HepG2 (cell line): ENCODE results near the gene PKDREJ. TPM values are rescaled to one million over a fixed set of nuclear protein-coding genes. Genes with fewer than 3 reads are reported as not detected.

Source experiments
- ARNT ChIP-seq: fragments of 450-650 bp; IDR thresholded peaks from 2 replicates; pipeline ENCODE4 v1.6.1; 2017
- ATF1 ChIP-seq: IDR thresholded peaks from 2 replicates; pipeline ENCODE4 v1.6.1; 2016; ENCODE audit warnings: mild to moderate bottlenecking, control low read depth
- ATM ChIP-seq: fragments of 450-650 bp; IDR thresholded peaks from 2 replicates; pipeline ENCODE4 v1.7.1; 2017; ENCODE audit warnings: mild to moderate bottlenecking, borderline replicate concordance
- GATA4 ChIP-seq: sonication (generic); IDR thresholded peaks from 2 replicates; pipeline ENCODE4 v1.6.1; 2016; ENCODE audit warnings: antibody characterized with exemption, low read depth, borderline replicate concordance
- HDAC6 ChIP-seq: fragments of 200-600 bp; sonication (generic); IDR thresholded peaks from 2 replicates; pipeline ENCODE4 v1.7.0; 2017; ENCODE audit warnings: mild to moderate bottlenecking, antibody characterized with exemption, low read length, low read depth
- HHEX ChIP-seq: IDR thresholded peaks from 2 replicates; pipeline ENCODE4 v1.6.1; 2016; ENCODE audit warnings: control low read depth
- KLF9 ChIP-seq: IDR thresholded peaks from 2 replicates; pipeline ENCODE4 v1.6.1; 2016; ENCODE audit warnings: low read depth
- KMT2B ChIP-seq: IDR thresholded peaks from 2 replicates; pipeline ENCODE4 v1.6.1; 2016; ENCODE audit warnings: missing genetic modification reagents, missing compliant biosample characterization
- MBD4 ChIP-seq: IDR thresholded peaks from 2 replicates; pipeline ENCODE4 v1.6.1; 2012; ENCODE audit warnings: low read length, inconsistent platforms, borderline replicate concordance
- PTBP1 ChIP-seq: fragments of 200-400 bp; formaldehyde crosslinking; IDR thresholded peaks from 2 replicates; pipeline ENCODE4 v1.6.1; 2018; ENCODE audit warnings: low read length, low read depth; ENCODE audit not compliant: poor library complexity, severe bottlenecking
- SMC3 ChIP-seq: IDR thresholded peaks from 2 replicates; pipeline ENCODE4 v1.6.1; 2011; ENCODE audit warnings: low read length, improper control_type of control experiment
- TAF1 ChIP-seq: sonication (generic); formaldehyde crosslinking; IDR thresholded peaks from 2 replicates; pipeline ENCODE4 v1.4.0; 2020; ENCODE audit warnings: missing genetic modification reagents
- ZFP62 ChIP-seq: sonication (generic); formaldehyde crosslinking; IDR thresholded peaks from 2 replicates; pipeline ENCODE4 v1.4.0; 2020; ENCODE audit warnings: missing genetic modification reagents
- ZNF205 ChIP-seq: IDR thresholded peaks from 2 replicates; pipeline ENCODE4 v1.6.1; 2018; ENCODE audit warnings: missing biosample characterization, missing genetic modification reagents
- polyA plus RNA-seq, 8 experiments: library from polyadenylated mRNA; depleted of rRNA in 3 of 8; stranded (reverse) in 7 of 8; unstranded in 1 of 8; fragments of >200 nt; fragmentation: Illumina TruSeq in 4 of 8; extraction: Trizol in 4 of 8; gene quantifications; 2 replicates each; pipeline versions ENCODE4 v1.2.1 to v1.2.3, GENCODE V29; 2011 to 2016; ENCODE audit warnings: low read depth in 4 of 8, missing spikeins in 1 of 8, mixed read lengths in 1 of 8; ENCODE audit not compliant: insufficient read depth in 1 of 8
- total RNA-seq, 5 experiments: library from RNA; depleted of rRNA; stranded (reverse); fragments of >200 nt; fragmentation: Illumina TruSeq; extraction: Trizol; gene quantifications; 2 replicates each; pipeline ENCODE4 v1.2.3, GENCODE V29; 2016; ENCODE audit warnings: low read depth in 1 of 5
- TF ChIP-seq, protein P1 (sequence below): sonication (generic); formaldehyde crosslinking; IDR thresholded peaks from 2 replicates; pipeline ENCODE4 v1.4.0; 2020; ENCODE audit warnings: missing genetic modification reagents
- TF ChIP-seq, protein P2 (sequence below): sonication (generic); formaldehyde crosslinking; IDR thresholded peaks from 2 replicates; pipeline ENCODE4 v1.8.1; 2023; ENCODE audit warnings: mild to moderate bottlenecking, missing genetic modification reagents, borderline replicate concordance
- TF ChIP-seq, protein P3 (sequence below): sonication (generic); formaldehyde crosslinking; IDR thresholded peaks from 2 replicates; pipeline ENCODE4 v1.4.0; 2020; ENCODE audit warnings: mild to moderate bottlenecking, missing genetic modification reagents
- TF ChIP-seq, protein P4 (sequence below): sonication (generic); formaldehyde crosslinking; IDR thresholded peaks from 2 replicates; pipeline ENCODE4 v1.4.0; 2020; ENCODE audit warnings: missing genetic modification reagents
- TF ChIP-seq, protein P5 (sequence below): sonication (generic); formaldehyde crosslinking; IDR thresholded peaks from 2 replicates; pipeline ENCODE4 v1.5.1; 2020; ENCODE audit warnings: mild to moderate bottlenecking, moderate library complexity, missing genetic modification reagents

PKDREJ gene
- total and polyA plus RNA-seq, 2 of the 13 experiments (the other 11 are each of a cell fraction or from before 2014, with no cell fraction given) = not detected

DNA sequence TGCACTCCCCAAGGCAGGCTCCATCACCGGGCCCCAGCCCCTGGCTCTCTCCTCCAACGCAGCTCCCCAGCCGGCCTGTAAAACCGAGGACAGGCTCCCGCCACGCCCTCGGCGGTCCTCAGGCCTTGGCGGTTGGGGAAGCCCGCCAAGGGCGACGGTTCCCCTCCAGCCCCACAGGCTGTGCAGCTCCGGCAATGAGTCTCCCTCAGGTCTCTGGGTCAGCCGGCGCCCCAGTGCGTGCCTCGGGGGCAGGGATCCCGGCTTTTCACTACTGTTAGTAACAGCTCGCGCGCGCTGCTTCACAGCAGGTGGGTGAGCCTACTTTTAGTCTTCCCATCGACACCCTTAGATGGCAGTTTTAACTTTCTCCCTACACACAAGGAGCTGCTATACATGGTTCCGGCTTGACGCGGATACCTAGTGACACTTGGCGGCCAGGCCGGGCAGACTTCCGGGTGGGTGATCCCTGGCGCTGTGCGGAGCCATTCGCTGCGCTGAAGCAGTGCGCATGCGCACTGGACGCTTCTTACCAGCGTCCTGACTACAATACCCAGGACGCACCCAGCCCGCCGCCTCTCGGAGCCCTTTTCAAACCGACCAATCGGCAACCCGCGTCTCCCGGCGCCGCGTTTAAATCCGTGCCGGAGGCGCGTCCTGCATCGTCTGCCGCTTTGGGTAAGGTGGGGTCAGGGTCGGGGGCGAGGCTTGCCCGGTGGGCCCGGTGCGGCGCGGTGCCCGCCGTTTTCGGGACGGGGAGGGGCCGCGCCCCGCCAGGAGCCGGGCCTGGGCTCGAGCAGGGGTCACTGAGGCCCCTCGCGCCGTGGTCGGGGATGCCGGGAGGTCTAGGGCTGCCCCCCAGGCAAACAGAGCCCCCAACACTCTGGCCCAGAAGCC lies 33.4 kb upstream of the PKDREJ start, which contains the start of gene GTSE1 (continued):
- TF ChIP-seq KLF9 (CRISPR knock-in tag) = no peak
- peak; percentile 49; the same call in 1 of the 2 replicates for TF ChIP-seq ZNF205 (CRISPR knock-in tag)
- TF ChIP-seq, protein P1, sequence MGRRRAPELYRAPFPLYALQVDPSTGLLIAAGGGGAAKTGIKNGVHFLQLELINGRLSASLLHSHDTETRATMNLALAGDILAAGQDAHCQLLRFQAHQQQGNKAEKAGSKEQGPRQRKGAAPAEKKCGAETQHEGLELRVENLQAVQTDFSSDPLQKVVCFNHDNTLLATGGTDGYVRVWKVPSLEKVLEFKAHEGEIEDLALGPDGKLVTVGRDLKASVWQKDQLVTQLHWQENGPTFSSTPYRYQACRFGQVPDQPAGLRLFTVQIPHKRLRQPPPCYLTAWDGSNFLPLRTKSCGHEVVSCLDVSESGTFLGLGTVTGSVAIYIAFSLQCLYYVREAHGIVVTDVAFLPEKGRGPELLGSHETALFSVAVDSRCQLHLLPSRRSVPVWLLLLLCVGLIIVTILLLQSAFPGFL (CRISPR knock-in tag) = no peak
- TF ChIP-seq, protein P2, sequence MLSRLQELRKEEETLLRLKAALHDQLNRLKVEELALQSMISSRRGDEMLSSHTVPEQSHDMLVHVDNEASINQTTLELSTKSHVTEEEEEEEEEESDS = peak; percentile 96; the same call in 1 of the 2 replicates
- no peak for TF ChIP-seq HDAC6
- peak; percentile 66 for TF ChIP-seq TAF1 (CRISPR knock-in tag)
- no peak; the same call in none of the 2 replicates for TF ChIP-seq KMT2B (CRISPR knock-in tag)
- no peak for TF ChIP-seq ZFP62
- TF ChIP-seq ATF1 (CRISPR knock-in tag) = no peak
- TF ChIP-seq SMC3 = no peak
- no peak for TF ChIP-seq PTBP1
- no peak for TF ChIP-seq HHEX (CRISPR knock-in tag)
- TF ChIP-seq MBD4 = no peak
- TF ChIP-seq ARNT = no peak
- TF ChIP-seq GATA4 = no peak
- TF ChIP-seq, protein P3, sequence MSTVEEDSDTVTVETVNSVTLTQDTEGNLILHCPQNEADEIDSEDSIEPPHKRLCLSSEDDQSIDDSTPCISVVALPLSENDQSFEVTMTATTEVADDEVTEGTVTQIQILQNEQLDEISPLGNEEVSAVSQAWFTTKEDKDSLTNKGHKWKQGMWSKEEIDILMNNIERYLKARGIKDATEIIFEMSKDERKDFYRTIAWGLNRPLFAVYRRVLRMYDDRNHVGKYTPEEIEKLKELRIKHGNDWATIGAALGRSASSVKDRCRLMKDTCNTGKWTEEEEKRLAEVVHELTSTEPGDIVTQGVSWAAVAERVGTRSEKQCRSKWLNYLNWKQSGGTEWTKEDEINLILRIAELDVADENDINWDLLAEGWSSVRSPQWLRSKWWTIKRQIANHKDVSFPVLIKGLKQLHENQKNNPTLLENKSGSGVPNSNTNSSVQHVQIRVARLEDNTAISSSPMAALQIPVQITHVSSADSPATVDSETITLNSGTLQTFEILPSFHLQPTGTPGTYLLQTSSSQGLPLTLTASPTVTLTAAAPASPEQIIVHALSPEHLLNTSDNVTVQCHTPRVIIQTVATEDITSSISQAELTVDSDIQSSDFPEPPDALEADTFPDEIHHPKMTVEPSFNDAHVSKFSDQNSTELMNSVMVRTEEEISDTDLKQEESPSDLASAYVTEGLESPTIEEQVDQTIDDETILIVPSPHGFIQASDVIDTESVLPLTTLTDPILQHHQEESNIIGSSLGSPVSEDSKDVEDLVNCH (CRISPR knock-in tag) = 0 out of 2 replicates have a peak, but pooled peaks have one; percentile 16
- TF ChIP-seq, protein P4, sequence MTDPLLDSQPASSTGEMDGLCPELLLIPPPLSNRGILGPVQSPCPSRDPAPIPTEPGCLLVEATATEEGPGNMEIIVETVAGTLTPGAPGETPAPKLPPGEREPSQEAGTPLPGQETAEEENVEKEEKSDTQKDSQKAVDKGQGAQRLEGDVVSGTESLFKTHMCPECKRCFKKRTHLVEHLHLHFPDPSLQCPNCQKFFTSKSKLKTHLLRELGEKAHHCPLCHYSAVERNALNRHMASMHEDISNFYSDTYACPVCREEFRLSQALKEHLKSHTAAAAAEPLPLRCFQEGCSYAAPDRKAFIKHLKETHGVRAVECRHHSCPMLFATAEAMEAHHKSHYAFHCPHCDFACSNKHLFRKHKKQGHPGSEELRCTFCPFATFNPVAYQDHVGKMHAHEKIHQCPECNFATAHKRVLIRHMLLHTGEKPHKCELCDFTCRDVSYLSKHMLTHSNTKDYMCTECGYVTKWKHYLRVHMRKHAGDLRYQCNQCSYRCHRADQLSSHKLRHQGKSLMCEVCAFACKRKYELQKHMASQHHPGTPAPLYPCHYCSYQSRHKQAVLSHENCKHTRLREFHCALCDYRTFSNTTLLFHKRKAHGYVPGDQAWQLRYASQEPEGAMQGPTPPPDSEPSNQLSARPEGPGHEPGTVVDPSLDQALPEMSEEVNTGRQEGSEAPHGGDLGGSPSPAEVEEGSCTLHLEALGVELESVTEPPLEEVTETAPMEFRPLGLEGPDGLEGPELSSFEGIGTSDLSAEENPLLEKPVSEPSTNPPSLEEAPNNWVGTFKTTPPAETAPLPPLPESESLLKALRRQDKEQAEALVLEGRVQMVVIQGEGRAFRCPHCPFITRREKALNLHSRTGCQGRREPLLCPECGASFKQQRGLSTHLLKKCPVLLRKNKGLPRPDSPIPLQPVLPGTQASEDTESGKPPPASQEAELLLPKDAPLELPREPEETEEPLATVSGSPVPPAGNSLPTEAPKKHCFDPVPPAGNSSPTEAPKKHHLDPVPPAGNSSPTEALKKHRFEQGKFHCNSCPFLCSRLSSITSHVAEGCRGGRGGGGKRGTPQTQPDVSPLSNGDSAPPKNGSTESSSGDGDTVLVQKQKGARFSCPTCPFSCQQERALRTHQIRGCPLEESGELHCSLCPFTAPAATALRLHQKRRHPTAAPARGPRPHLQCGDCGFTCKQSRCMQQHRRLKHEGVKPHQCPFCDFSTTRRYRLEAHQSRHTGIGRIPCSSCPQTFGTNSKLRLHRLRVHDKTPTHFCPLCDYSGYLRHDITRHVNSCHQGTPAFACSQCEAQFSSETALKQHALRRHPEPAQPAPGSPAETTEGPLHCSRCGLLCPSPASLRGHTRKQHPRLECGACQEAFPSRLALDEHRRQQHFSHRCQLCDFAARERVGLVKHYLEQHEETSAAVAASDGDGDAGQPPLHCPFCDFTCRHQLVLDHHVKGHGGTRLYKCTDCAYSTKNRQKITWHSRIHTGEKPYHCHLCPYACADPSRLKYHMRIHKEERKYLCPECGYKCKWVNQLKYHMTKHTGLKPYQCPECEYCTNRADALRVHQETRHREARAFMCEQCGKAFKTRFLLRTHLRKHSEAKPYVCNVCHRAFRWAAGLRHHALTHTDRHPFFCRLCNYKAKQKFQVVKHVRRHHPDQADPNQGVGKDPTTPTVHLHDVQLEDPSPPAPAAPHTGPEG (CRISPR knock-in tag) = peak; percentile 54
- TF ChIP-seq, protein P5, sequence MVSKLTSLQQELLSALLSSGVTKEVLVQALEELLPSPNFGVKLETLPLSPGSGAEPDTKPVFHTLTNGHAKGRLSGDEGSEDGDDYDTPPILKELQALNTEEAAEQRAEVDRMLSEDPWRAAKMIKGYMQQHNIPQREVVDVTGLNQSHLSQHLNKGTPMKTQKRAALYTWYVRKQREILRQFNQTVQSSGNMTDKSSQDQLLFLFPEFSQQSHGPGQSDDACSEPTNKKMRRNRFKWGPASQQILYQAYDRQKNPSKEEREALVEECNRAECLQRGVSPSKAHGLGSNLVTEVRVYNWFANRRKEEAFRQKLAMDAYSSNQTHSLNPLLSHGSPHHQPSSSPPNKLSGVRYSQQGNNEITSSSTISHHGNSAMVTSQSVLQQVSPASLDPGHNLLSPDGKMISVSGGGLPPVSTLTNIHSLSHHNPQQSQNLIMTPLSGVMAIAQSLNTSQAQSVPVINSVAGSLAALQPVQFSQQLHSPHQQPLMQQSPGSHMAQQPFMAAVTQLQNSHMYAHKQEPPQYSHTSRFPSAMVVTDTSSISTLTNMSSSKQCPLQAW (CRISPR knock-in tag) = peak; percentile 38; the same call in 1 of the 2 replicates
- TF ChIP-seq ATM = no peak
